Measurements from ENCODE around the gene IL21.

- TF ChIP-seq POLR2A (IDR thresholded peaks at IDR 0.05) (no peak), CTCF (IDR thresholded peaks at IDR 0.05) (no peak)
These were observed 3.0 kb downstream of the IL21 start for GRCh38 chr4:122617597-122618593.
